Subcutaneous abdominal adipose tissue (tissue), 5 donors: ENCODE data around the gene AFF1.

Experiments used
- H3K27ac ChIP-seq: one replicate; pipeline ENCODE4 v1.7.0; 2013; ENCODE audit warnings: low read depth, mild to moderate bottlenecking, inconsistent platforms, low read length, moderate library complexity
- H3K27me3 ChIP-seq, 5 donors: one replicate each; pipeline ENCODE4 v1.7.0; 2013; ENCODE audit warnings: low read length in 5 of 5, inconsistent platforms in 1 of 5; ENCODE audit not compliant: control insufficient read depth in 5 of 5, insufficient read depth in 4 of 5
- H3K36me3 ChIP-seq, 5 donors: one replicate each; pipeline ENCODE4 v1.7.0; 2013; ENCODE audit warnings: low read length in 5 of 5; ENCODE audit not compliant: control insufficient read depth in 5 of 5, insufficient read depth in 5 of 5
- H3K4me1 ChIP-seq, 5 donors: one replicate each; pipeline ENCODE4 v1.7.0; 2013; ENCODE audit warnings: low read length in 5 of 5, mild to moderate bottlenecking in 3 of 5, moderate library complexity in 1 of 5; ENCODE audit not compliant: control insufficient read depth in 5 of 5, insufficient read depth in 5 of 5
- H3K4me3 ChIP-seq, 5 donors: one replicate each; pipeline ENCODE4 v1.7.0; 2013; ENCODE audit warnings: low read length in 5 of 5, low read depth in 1 of 5
- H3K9ac ChIP-seq, 5 donors: one replicate each; pipeline ENCODE4 v1.7.0; 2013; ENCODE audit warnings: low read length in 5 of 5, mild to moderate bottlenecking in 4 of 5, moderate library complexity in 3 of 5
- H3K9me3 ChIP-seq, 5 donors: one replicate each; pipeline ENCODE4 v1.7.0; 2013; ENCODE audit warnings: low read length in 5 of 5; ENCODE audit not compliant: control insufficient read depth in 5 of 5
- donor health status: healthy.
- donor health status: healthy.
- donor health status: healthy.
- donor health status: healthy.
- donor health status: healthy.

Gene AFF1

GRCh38 chr4:87042221-87042620 is 107.4 kb downstream of the AFF1 start:
- no peaks in the 10 kb centered on the region for H3K9me3 ChIP-seq
- no peak overlapping the region for H3K4me3 ChIP-seq
- H3K27ac ChIP-seq: peak overlapping the region; percentile 90
- H3K36me3 ChIP-seq: peaks cover 0 to 8% (median 7%) of the 10 kb centered on the region in 5 donors
- no peaks in the 10 kb centered on the region for H3K27me3 ChIP-seq
- H3K4me1 ChIP-seq: peaks cover 23 to 76% (median 74%) of the 10 kb centered on the region in 5 donors
- H3K9ac ChIP-seq: no peak overlapping the region

GRCh38 chr4:87042986-87043820 is 108.4 kb downstream of the AFF1 start:
- no peak overlapping the region for H3K9ac ChIP-seq
- peaks cover under 1 to 13% (median 10%) of the 10 kb centered on the region in 5 donors for H3K36me3 ChIP-seq
- H3K9me3 ChIP-seq: no peaks in the 10 kb centered on the region
- no peaks in the 10 kb centered on the region for H3K27me3 ChIP-seq
- peak overlapping the region; percentile 90 for H3K27ac ChIP-seq
- peaks cover 22 to 66% (median 64%) of the 10 kb centered on the region in 5 donors for H3K4me1 ChIP-seq
- no peak overlapping the region for H3K4me3 ChIP-seq

GRCh38 chr4:87044511-87045233 is 109.9 kb downstream of the AFF1 start:
- peaks cover 15 to 58% (median 55%) of the 10 kb centered on the region in 5 donors for H3K4me1 ChIP-seq
- no peaks in the 10 kb centered on the region for H3K27me3 ChIP-seq
- H3K36me3 ChIP-seq: peaks cover 7 to 13% (median 10%) of the 10 kb centered on the region in 5 donors
- no peaks in the 10 kb centered on the region for H3K9me3 ChIP-seq
- peak overlapping the region; percentile 90 for H3K27ac ChIP-seq
- peak overlapping the region in 4 of 5 donors; percentile 37 to 49 (median 42) for H3K4me3 ChIP-seq
- peak overlapping the region; percentile 16 to 76 (median 58) for H3K9ac ChIP-seq

GRCh38 chr4:87045234-87045558 is 110.4 kb downstream of the AFF1 start:
- H3K27me3 ChIP-seq: no peaks in the 10 kb centered on the region
- peak overlapping the region in 4 of 5 donors; percentile 37 to 49 (median 42) for H3K4me3 ChIP-seq
- H3K9me3 ChIP-seq: no peaks in the 10 kb centered on the region
- H3K27ac ChIP-seq: peak overlapping the region; percentile 90
- peaks cover 15 to 58% (median 55%) of the 10 kb centered on the region in 5 donors for H3K4me1 ChIP-seq
- peaks cover 7 to 13% (median 10%) of the 10 kb centered on the region in 5 donors for H3K36me3 ChIP-seq
- peak overlapping the region; percentile 16 to 76 (median 68) for H3K9ac ChIP-seq

- Histone ChIP-seq H3K27ac (peak overlapping the region; percentile 90), H3K9me3 (no peaks in the 10 kb centered on the region), H3K27me3 (no peaks in the 10 kb centered on the region), H3K4me3 (peak overlapping the region in 4 of 5 donors; percentile 37 to 49 (median 47)), H3K36me3 (peaks cover 7 to 13% (median 10%) of the 10 kb centered on the region in 5 donors), H3K9ac (peak overlapping the region; percentile 16 to 76 (median 68)), H3K4me1 (peaks cover 15 to 59% (median 53%) of the 10 kb centered on the region in 5 donors)
Observed at GRCh38 chr4:87045659-87046058, 110.8 kb downstream of the AFF1 start.

GRCh38 chr4:87046121-87046551 is 111.3 kb downstream of the AFF1 start:
- peaks cover 15 to 61% (median 55%) of the 10 kb centered on the region in 5 donors for H3K4me1 ChIP-seq
- H3K36me3 ChIP-seq: peaks cover 7 to 13% (median 10%) of the 10 kb centered on the region in 5 donors
- peak overlapping the region in 2 of 5 donors; percentile 46 to 49 for H3K4me3 ChIP-seq
- no peaks in the 10 kb centered on the region for H3K9me3 ChIP-seq
- peak overlapping the region in 4 of 5 donors; percentile 58 to 76 (median 66) for H3K9ac ChIP-seq
- no peaks in the 10 kb centered on the region for H3K27me3 ChIP-seq
- peak overlapping the region; percentile 90 for H3K27ac ChIP-seq

GRCh38 chr4:87047281-87047798 is 112.5 kb downstream of the AFF1 start:
- no peak overlapping the region for H3K4me3 ChIP-seq
- peak overlapping the region; percentile 90 for H3K27ac ChIP-seq
- peaks cover 15 to 56% (median 51%) of the 10 kb centered on the region in 5 donors for H3K4me1 ChIP-seq
- no peaks in the 10 kb centered on the region for H3K9me3 ChIP-seq
- H3K27me3 ChIP-seq: no peaks in the 10 kb centered on the region
- H3K9ac ChIP-seq: no peak overlapping the region
- H3K36me3 ChIP-seq: peaks cover 7 to 15% (median 10%) of the 10 kb centered on the region in 5 donors

GRCh38 chr4:87049508-87049907 is 114.7 kb downstream of the AFF1 start:
- no peak overlapping the region for H3K4me3 ChIP-seq
- no peak overlapping the region for H3K9ac ChIP-seq
- H3K4me1 ChIP-seq: peaks cover 15 to 56% (median 49%) of the 10 kb centered on the region in 5 donors
- no peak overlapping the region for H3K27ac ChIP-seq
- peaks cover 7 to 15% (median 10%) of the 10 kb centered on the region in 5 donors for H3K36me3 ChIP-seq
- no peaks in the 10 kb centered on the region for H3K27me3 ChIP-seq
- no peaks in the 10 kb centered on the region for H3K9me3 ChIP-seq

GRCh38 chr4:87050596-87050995 is 115.8 kb downstream of the AFF1 start:
- Histone ChIP-seq H3K9ac (no peak overlapping the region), H3K36me3 (peaks cover 7 to 15% (median 10%) of the 10 kb centered on the region in 5 donors), H3K27ac (no peak overlapping the region), H3K4me3 (no peak overlapping the region), H3K27me3 (no peaks in the 10 kb centered on the region), H3K4me1 (peaks cover 10 to 56% (median 49%) of the 10 kb centered on the region in 5 donors), H3K9me3 (no peaks in the 10 kb centered on the region)
